ENCODE data around the gene FCGBP.
"Not testable (repeated sequence)": the region's sequence is repeated elsewhere in the genome, so short reads cannot be mapped to it uniquely, and the experiment has no call there.

DNA sequence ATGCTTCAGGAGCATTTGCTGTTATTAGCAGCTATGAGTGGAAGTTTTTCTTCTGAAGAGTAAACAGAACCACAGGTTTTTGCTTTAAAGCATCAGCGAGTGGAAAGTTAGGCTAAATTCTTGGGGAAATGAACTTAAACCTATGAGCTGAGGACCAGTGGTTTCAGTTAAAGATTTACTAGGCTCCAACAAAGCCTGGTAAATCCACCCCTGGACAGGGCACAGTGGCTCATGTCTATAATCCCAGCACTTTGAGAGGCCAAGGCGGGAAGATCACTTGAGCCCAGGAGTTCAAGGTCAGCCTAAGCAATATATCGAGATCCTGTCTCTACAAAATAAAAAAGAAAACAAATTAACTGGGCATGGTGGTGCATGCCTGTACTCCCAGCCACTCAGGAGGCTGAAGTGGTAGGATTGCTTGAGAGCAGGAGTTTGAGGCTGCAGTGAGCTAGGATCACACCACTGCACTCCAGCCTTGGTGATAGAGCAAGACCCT, 46.9 kb downstream of the FCGBP start:
- TF ChIP-seq, protein P1, sequence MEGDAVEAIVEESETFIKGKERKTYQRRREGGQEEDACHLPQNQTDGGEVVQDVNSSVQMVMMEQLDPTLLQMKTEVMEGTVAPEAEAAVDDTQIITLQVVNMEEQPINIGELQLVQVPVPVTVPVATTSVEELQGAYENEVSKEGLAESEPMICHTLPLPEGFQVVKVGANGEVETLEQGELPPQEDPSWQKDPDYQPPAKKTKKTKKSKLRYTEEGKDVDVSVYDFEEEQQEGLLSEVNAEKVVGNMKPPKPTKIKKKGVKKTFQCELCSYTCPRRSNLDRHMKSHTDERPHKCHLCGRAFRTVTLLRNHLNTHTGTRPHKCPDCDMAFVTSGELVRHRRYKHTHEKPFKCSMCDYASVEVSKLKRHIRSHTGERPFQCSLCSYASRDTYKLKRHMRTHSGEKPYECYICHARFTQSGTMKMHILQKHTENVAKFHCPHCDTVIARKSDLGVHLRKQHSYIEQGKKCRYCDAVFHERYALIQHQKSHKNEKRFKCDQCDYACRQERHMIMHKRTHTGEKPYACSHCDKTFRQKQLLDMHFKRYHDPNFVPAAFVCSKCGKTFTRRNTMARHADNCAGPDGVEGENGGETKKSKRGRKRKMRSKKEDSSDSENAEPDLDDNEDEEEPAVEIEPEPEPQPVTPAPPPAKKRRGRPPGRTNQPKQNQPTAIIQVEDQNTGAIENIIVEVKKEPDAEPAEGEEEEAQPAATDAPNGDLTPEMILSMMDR (IDR thresholded peaks at IDR 0.05; ENCODE audit: insufficient read depth, low read length, poor library complexity, severe bottlenecking), result not testable (repeated sequence)
- not testable (repeated sequence) for TF ChIP-seq EZH2phosphoT487 (conservative IDR thresholded peaks at IDR 0.05; ENCODE audit: low read length)

Data from SU-DHL-6 (cell line).